Progenitor cell of endocrine pancreas (in vitro differentiated cells): Measurements from ENCODE around the gene CLBA1. TPM values are rescaled to one million over a fixed set of nuclear protein-coding genes. Genes with fewer than 3 reads are reported as not detected.

Experiments used
- DNase-seq: peaks from one replicate; pipeline ENCODE4 v3.0.0; 2021; ENCODE audit warnings: low spot score; ENCODE audit not compliant: unreplicated experiment
- H3K27ac Mint-ChIP-seq: 2 replicates; pipeline ENCODE4 v1.8.0; 2021; ENCODE audit warnings: mild to moderate bottlenecking, moderate library complexity, mixed read lengths
- H3K27me3 Mint-ChIP-seq: 2 replicates; pipeline ENCODE4 v1.8.0; 2021; ENCODE audit warnings: mixed read lengths
- H3K36me3 Mint-ChIP-seq: 2 replicates; pipeline ENCODE4 v1.8.0; 2022; ENCODE audit warnings: mixed read lengths; ENCODE audit not compliant: insufficient read depth
- H3K4me1 Mint-ChIP-seq: 2 replicates; pipeline ENCODE4 v1.8.0; 2021; ENCODE audit warnings: low read depth, mixed read lengths
- H3K4me3 Mint-ChIP-seq: 2 replicates; pipeline ENCODE4 v1.8.0; 2021; ENCODE audit warnings: low read depth, mild to moderate bottlenecking, moderate library complexity, mixed read lengths
- H3K9me3 Mint-ChIP-seq: 2 replicates; pipeline ENCODE4 v1.8.0; 2021; ENCODE audit warnings: low read depth, mixed read lengths
- total RNA-seq: library from RNA; stranded (reverse); gene quantifications from 2 replicates; pipeline ENCODE4 v1.2.1, GENCODE V29; 2021
- TF ChIP-seq, protein P1 (sequence below): fragments of 200-600 bp; sonication (generic); IDR thresholded peaks from one replicate; pipeline ENCODE4 v1.5.0; 2021; ENCODE audit warnings: antibody characterized with exemption, mild to moderate bottlenecking; ENCODE audit not compliant: unreplicated experiment

CLBA1 gene
- total RNA-seq, 1 donor from 2014 or later, result 20.8 TPM

DNA sequence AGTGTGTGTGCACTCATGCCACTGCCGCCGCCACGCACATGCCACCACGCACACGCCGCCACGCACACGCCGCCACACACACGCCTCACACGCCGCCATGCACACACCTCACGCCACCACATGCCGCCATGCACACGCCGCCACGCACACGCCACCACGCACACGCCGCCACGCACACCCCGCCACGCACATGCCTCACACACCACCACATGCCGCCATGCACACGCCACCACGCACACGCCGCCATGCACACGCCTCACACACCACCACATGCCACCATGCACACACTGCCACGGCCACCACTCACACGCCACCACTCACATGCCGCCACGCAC lies 6.3 kb downstream of the CLBA1 start:
- TF ChIP-seq, protein P1, sequence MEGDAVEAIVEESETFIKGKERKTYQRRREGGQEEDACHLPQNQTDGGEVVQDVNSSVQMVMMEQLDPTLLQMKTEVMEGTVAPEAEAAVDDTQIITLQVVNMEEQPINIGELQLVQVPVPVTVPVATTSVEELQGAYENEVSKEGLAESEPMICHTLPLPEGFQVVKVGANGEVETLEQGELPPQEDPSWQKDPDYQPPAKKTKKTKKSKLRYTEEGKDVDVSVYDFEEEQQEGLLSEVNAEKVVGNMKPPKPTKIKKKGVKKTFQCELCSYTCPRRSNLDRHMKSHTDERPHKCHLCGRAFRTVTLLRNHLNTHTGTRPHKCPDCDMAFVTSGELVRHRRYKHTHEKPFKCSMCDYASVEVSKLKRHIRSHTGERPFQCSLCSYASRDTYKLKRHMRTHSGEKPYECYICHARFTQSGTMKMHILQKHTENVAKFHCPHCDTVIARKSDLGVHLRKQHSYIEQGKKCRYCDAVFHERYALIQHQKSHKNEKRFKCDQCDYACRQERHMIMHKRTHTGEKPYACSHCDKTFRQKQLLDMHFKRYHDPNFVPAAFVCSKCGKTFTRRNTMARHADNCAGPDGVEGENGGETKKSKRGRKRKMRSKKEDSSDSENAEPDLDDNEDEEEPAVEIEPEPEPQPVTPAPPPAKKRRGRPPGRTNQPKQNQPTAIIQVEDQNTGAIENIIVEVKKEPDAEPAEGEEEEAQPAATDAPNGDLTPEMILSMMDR, result no peak
- H3K4me1 Mint-ChIP-seq, result peaks cover 3% of the 10 kb centered on the region
- peaks cover 10% of the 10 kb centered on the region for H3K36me3 Mint-ChIP-seq
- no peaks in the 10 kb centered on the region for H3K27me3 Mint-ChIP-seq
- DNase-seq, result no peak
- no peak overlapping the region for H3K4me3 Mint-ChIP-seq
- no peaks in the 10 kb centered on the region for H3K9me3 Mint-ChIP-seq
- H3K27ac Mint-ChIP-seq, result no peak overlapping the region

DNA sequence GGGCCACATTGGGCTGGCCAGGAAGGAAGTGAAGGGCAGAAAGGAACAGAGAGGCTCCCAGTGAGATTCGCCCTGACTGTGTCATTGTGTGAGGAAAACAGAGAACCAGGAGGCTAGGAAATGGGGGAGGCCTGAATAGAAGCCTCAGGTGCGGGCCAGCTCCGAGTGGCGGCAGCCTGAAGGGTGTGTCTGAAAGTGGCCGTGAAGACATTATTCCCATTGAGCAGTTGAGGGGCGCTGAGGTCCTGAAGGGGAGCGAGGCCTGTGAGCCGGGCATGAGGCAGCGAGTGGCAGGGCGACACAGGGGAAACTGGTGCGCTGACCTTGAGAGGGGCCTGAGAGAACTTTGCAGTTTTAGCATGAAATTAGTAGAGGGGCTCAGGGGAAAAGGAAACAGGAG lies 6.9 kb downstream of the CLBA1 start:
- TF ChIP-seq, protein P1, result no peak
- H3K9me3 Mint-ChIP-seq, result no peaks in the 10 kb centered on the region
- H3K27me3 Mint-ChIP-seq, result no peaks in the 10 kb centered on the region

DNA sequence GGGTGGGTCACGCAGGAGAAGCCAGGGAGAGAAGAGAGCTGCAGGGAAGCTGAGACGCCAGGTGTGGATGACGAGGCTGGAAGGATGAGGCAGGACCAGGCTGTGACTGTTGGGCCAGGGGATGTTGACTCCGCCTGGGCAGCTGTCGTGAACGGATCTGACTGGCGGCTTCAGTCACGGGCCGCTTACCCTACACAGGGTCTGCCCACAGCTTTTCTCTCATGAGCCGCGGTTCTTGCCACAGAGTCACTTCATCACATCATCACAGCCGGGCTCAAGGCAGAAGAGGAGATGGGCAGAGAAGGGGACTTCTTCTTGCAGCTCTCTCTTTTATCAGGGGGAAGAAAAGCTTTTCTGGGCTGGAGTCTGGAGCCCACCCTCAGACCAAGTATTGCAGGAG lies 7.7 kb downstream of the CLBA1 start:
- TF ChIP-seq, protein P1, result no peak
- peaks cover 15% of the 10 kb centered on the region for H3K36me3 Mint-ChIP-seq
- no peaks in the 10 kb centered on the region for H3K9me3 Mint-ChIP-seq
- no peak overlapping the region for H3K4me3 Mint-ChIP-seq
- no peaks in the 10 kb centered on the region for H3K4me1 Mint-ChIP-seq
- no peaks in the 10 kb centered on the region for H3K27me3 Mint-ChIP-seq
- H3K27ac Mint-ChIP-seq, result no peak overlapping the region
- DNase-seq, result no peak

More for the DNA sequence above, 6.9 kb downstream of the CLBA1 start:
- DNase-seq, result no peak
- no peak overlapping the region for H3K27ac Mint-ChIP-seq
- no peak overlapping the region for H3K4me3 Mint-ChIP-seq
- no peaks in the 10 kb centered on the region for H3K4me1 Mint-ChIP-seq
- H3K36me3 Mint-ChIP-seq, result peaks cover 15% of the 10 kb centered on the region

GRCh38 chr14:104993808-104994591 lies 8.4 kb downstream of the CLBA1 start:
- Mint-ChIP-seq H3K27ac (no peak overlapping the region), H3K27me3 (no peaks in the 10 kb centered on the region), H3K9me3 (no peaks in the 10 kb centered on the region), H3K4me1 (no peaks in the 10 kb centered on the region), H3K4me3 (no peak overlapping the region), H3K36me3 (peaks cover 15% of the 10 kb centered on the region)
- TF ChIP-seq, protein P1, result no peak
- no peak for DNase-seq

GRCh38 chr14:104994978-104995377 lies 9.4 kb downstream of the CLBA1 start:
- Mint-ChIP-seq H3K4me1 (no peaks in the 10 kb centered on the region), H3K9me3 (no peaks in the 10 kb centered on the region), H3K27me3 (no peaks in the 10 kb centered on the region), H3K36me3 (peaks cover 19% of the 10 kb centered on the region), H3K27ac (no peak overlapping the region), H3K4me3 (no peak overlapping the region)
- TF ChIP-seq, protein P1, result no peak
- no peak for DNase-seq
